Progenitor cell of endocrine pancreas (in vitro differentiated cells): ENCODE data around the gene DUSP9. TPM values are rescaled to one million over a fixed set of nuclear protein-coding genes. Genes with fewer than 3 reads are reported as not detected.

Experiments used
- DNase-seq: peaks from one replicate; pipeline ENCODE4 v3.0.0; 2021; ENCODE audit warnings: low spot score; ENCODE audit not compliant: unreplicated experiment
- H3K27ac Mint-ChIP-seq: 2 replicates; pipeline ENCODE4 v1.8.0; 2021; ENCODE audit warnings: mild to moderate bottlenecking, moderate library complexity, mixed read lengths
- H3K27me3 Mint-ChIP-seq: 2 replicates; pipeline ENCODE4 v1.8.0; 2021; ENCODE audit warnings: mixed read lengths
- H3K36me3 Mint-ChIP-seq: 2 replicates; pipeline ENCODE4 v1.8.0; 2022; ENCODE audit warnings: mixed read lengths; ENCODE audit not compliant: insufficient read depth
- H3K4me1 Mint-ChIP-seq: 2 replicates; pipeline ENCODE4 v1.8.0; 2021; ENCODE audit warnings: low read depth, mixed read lengths
- H3K4me3 Mint-ChIP-seq: 2 replicates; pipeline ENCODE4 v1.8.0; 2021; ENCODE audit warnings: low read depth, mild to moderate bottlenecking, moderate library complexity, mixed read lengths
- H3K9me3 Mint-ChIP-seq: 2 replicates; pipeline ENCODE4 v1.8.0; 2021; ENCODE audit warnings: low read depth, mixed read lengths
- total RNA-seq: library from RNA; stranded (reverse); gene quantifications from 2 replicates; pipeline ENCODE4 v1.2.1, GENCODE V29; 2021
- TF ChIP-seq, protein P1 (sequence below): fragments of 200-600 bp; sonication (generic); IDR thresholded peaks from one replicate; pipeline ENCODE4 v1.5.0; 2021; ENCODE audit warnings: antibody characterized with exemption, mild to moderate bottlenecking; ENCODE audit not compliant: unreplicated experiment

The DUSP9 gene
- total RNA-seq, 1 donor from 2014 or later, result 36.5 TPM

- TF ChIP-seq, protein P1, sequence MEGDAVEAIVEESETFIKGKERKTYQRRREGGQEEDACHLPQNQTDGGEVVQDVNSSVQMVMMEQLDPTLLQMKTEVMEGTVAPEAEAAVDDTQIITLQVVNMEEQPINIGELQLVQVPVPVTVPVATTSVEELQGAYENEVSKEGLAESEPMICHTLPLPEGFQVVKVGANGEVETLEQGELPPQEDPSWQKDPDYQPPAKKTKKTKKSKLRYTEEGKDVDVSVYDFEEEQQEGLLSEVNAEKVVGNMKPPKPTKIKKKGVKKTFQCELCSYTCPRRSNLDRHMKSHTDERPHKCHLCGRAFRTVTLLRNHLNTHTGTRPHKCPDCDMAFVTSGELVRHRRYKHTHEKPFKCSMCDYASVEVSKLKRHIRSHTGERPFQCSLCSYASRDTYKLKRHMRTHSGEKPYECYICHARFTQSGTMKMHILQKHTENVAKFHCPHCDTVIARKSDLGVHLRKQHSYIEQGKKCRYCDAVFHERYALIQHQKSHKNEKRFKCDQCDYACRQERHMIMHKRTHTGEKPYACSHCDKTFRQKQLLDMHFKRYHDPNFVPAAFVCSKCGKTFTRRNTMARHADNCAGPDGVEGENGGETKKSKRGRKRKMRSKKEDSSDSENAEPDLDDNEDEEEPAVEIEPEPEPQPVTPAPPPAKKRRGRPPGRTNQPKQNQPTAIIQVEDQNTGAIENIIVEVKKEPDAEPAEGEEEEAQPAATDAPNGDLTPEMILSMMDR, result no peak
- H3K36me3 Mint-ChIP-seq, result peaks cover 2% of the 10 kb centered on the region
Observed at GRCh38 chrX:153626025-153626633, 20.9 kb upstream of the DUSP9 start.

DNA sequence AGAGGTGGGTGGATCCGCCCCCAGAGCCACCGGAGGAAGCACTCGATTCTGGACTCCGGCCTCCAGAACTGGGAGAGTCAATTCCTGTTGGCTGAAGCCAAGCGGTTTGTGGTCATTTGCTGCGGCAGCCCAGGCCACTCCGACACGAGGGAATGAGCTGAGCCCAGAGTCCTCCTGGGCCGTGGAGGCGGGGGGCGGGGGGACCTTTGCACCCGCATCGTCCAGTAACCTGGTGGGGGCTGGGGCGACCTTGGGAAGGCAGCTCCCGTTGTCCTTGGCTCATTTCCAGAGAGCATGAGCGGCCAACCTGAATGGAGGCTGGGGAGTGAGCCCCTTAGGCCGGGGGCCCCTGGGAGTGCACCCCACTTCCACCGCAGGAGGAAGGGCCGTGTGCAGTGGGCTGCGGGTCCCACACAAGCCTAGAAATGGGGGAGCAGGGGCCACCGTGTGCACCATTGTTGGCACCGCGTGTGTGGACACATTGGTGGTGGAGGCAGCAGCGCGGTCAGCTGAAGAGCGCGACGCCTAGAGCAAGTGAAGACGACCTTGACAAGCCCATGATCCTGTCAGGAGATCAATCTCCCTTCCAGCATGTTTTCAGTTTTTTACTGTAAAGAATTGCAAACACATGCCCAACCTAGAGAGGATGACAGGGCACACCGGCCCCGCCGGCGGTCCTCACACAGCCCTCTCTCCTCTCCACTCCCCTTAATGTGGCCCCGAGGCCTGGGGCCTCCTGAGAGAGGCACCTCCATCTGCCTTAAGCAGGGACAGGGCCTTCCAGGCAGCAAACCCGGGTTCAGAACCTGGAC is 19.9 kb upstream of the DUSP9 start:
- Mint-ChIP-seq H3K36me3 (peaks cover 3% of the 10 kb centered on the region), H3K27me3 (no peaks in the 10 kb centered on the region), H3K4me1 (peaks cover 14% of the 10 kb centered on the region), H3K9me3 (peaks cover 17% of the 10 kb centered on the region), H3K4me3 (no peak overlapping the region), H3K27ac (no peak overlapping the region)
- TF ChIP-seq, protein P1, result no peak
- no peak for DNase-seq

More at GRCh38 chrX:153626025-153626633, 20.9 kb upstream of the DUSP9 start:
- Mint-ChIP-seq H3K4me1 (peaks cover 14% of the 10 kb centered on the region), H3K27ac (no peak overlapping the region), H3K9me3 (peaks cover 9% of the 10 kb centered on the region), H3K27me3 (no peaks in the 10 kb centered on the region), H3K4me3 (no peak overlapping the region)
- DNase-seq, result no peak

DNA sequence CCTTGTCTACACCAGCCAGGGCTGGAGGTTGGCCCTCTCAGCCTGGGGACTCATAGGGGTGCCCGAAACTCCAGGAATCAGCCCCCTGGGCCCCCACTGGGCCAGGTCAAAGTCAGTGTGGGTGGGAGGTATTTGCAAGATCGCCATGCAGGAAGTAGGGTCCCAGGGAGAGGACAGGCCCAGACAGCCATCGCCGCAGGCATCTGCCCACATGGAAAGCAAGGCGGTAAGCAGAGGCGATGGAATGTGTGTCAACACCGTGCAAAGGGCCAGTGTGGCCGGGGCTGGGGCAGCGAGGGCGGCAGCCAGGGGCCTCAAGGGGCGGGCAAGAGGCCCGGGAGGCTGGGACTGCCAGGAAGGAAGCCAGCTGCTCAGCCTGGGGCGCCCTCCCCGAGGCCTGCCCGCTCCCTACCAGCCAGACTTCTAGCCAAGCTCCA is 19.3 kb upstream of the DUSP9 start:
- DNase-seq, result no peak
- H3K9me3 Mint-ChIP-seq, result peaks cover 17% of the 10 kb centered on the region
- no peaks in the 10 kb centered on the region for H3K27me3 Mint-ChIP-seq
- H3K36me3 Mint-ChIP-seq, result peaks cover 3% of the 10 kb centered on the region
- no peak overlapping the region for H3K27ac Mint-ChIP-seq
- H3K4me1 Mint-ChIP-seq, result peaks cover 9% of the 10 kb centered on the region
- H3K4me3 Mint-ChIP-seq, result no peak overlapping the region
- TF ChIP-seq, protein P1, result no peak

GRCh38 chrX:153628129-153628528 is 18.9 kb upstream of the DUSP9 start:
- no peak overlapping the region for H3K27ac Mint-ChIP-seq
- TF ChIP-seq, protein P1, result no peak
- no peak overlapping the region for H3K4me3 Mint-ChIP-seq
- H3K36me3 Mint-ChIP-seq, result peaks cover 3% of the 10 kb centered on the region
- H3K9me3 Mint-ChIP-seq, result peaks cover 17% of the 10 kb centered on the region
- DNase-seq, result no peak
- H3K4me1 Mint-ChIP-seq, result peaks cover 5% of the 10 kb centered on the region
- H3K27me3 Mint-ChIP-seq, result no peaks in the 10 kb centered on the region

DNA sequence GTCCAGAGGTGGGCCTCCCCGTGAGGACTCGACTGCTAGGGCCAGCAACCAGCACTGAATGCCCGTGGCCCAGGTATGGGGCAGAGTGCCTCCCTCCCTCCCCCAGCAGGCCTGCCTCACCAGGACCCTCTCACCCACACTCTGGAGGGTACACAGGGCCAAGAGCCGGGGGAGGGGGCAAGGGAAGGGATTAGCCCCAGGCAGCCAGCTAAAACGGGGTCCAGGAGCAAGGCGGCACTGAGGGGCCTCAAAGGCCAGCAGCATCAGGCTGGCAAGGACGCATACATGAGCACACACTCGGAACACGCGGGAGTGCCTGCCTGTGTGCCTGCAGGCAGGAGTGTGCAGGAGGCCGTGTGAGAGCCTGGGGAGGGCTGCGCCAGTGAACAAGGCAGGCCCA is 18.3 kb upstream of the DUSP9 start:
- no peak for DNase-seq
- Mint-ChIP-seq H3K36me3 (peaks cover 3% of the 10 kb centered on the region), H3K4me3 (no peak overlapping the region), H3K4me1 (peaks cover under 1% of the 10 kb centered on the region), H3K27me3 (no peaks in the 10 kb centered on the region), H3K27ac (no peak overlapping the region), H3K9me3 (peaks cover 17% of the 10 kb centered on the region)
- TF ChIP-seq, protein P1, result no peak
